HG03135 (cell line): Measurements from ENCODE around the gene ANKFY1.
"Not testable (repeated sequence)": the region's sequence is repeated elsewhere in the genome, so short reads cannot be mapped to it uniquely, and the experiment has no call there.

Experiments
- ATAC-seq: cut with Tn5 transposase; IDR thresholded peaks from one replicate; pipeline ENCODE4 v1.9.1; 2021; ENCODE audit warnings: mild to moderate bottlenecking, moderate library complexity; ENCODE audit not compliant: unreplicated experiment

The ANKFY1 gene

DNA sequence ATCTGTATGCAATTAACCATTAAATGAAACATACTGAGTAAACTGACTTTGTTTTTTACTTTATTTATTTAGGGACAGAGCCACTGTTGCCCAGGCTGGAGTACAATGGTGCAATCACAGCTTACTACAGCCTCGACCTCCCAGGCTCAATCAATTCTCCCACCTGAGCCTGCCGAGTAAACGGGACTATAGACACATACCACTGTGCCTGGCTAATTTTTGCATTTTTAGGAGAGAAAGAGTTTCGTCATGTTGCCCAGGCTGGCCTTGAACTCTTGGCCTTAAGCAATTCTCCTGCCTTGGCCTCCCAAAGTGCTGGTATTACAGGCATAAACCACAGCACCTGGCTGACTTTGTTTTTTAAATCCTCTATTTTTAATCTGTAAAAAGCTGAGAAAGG lies 42.6 kb downstream of the ANKFY1 start:
- no peak for ATAC-seq

DNA sequence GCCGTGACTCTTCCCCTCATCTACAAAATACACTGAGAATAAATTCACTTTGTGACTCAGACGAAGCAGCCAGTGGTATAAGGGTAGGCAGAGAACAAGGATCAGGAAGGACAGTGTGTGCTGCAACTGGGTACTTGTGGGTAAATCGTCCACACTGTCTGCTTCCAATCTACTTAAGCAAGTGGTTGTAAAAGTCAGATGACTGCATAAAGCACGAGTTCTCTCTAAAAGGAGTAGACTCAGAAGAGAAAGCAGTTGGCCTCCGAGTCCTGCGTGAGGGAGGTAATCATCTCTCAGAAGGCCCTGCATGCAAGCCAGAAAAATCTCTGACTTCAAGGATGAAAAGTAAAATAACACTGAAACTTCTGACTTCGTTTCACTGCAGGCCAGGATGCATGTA lies 43.1 kb downstream of the ANKFY1 start:
- no peak for ATAC-seq

DNA sequence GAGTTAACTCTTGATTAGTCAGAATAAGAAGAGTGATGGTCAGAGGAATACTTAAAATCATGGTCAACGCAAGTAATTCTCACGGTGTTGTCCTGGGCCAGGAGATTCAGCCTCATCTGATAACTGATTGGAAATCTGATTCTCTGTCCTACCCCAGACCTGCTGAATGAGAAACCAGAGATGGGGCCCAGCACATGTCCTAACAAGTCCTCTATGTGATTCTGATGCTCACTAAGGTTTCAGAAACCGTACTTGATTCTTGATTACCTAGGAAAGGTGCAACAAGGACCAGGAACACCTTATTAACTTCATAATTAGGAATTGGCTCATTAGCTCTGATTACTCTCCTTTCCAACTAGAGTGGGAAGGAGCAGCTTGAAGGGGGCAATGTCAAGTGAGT lies 44.5 kb downstream of the ANKFY1 start:
- ATAC-seq: no peak

DNA sequence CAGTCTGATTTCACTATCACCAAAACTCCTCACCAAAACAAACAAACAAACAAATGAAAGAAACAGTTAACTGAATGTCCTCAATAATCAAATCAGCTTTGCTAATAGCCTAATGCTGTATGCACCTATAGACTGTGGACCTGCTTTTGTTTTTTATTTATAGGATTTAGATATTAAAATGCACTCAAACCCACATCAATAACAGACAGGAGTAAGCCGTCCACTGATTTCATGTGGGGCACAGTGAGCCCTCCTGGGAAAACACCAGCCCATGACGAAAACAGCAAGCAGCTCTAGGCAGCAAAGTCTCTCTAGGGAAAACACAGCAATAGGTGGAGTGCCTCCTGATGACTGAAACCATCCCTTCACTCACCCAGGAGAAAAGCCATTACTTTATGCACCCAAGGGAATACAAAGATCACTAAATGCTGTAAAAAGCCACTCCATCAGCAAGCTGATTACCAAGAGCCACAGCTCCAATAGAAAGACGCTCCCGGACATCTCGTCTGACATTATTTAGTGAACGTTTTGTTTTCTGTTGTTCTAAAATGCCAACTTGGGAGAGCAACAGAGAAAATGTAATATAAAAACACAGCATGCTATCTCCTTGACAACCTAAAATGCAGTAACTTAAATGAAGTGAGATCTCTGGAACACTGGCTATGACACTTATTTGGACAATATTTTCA lies 47.8 kb downstream of the ANKFY1 start:
- ATAC-seq: no peak

DNA sequence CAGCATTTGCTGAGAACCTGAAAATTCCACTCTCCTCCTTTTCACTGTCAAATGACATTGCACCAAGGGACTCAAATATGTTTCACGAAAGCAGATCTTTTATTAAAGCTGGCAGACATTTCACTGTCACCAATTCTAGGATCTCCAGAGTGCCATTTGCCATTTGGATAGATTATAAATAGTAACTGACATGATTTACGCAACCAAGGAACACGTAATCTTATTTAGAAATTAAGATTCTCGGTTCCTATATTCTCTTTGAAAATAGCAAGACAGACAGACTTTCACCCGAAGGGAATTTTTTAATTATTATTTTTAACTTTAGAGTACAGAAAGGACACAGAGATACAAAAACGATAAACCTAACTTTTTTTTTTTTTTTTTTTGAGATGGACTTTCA lies 49.6 kb downstream of the ANKFY1 start:
- no peak for ATAC-seq

DNA sequence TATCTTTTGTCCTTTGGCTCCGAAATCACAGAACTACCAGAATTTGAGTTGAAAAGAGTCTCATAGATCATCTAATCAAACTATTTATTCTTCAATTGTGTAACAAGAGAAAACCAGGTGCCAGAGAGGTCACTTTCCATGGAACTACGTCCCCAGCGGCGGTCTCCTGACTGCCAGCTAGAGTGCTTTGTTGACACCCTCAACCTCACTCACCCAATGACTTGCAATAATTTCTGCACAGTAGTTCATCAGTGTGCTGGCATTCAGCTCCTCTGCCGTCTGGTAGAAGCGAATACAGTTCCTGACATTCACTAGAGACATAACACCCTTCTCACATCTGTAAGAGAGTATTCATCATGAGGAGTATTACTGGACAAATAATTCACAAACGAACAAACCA lies 54.2 kb downstream of the ANKFY1 start:
- no peak for ATAC-seq

DNA sequence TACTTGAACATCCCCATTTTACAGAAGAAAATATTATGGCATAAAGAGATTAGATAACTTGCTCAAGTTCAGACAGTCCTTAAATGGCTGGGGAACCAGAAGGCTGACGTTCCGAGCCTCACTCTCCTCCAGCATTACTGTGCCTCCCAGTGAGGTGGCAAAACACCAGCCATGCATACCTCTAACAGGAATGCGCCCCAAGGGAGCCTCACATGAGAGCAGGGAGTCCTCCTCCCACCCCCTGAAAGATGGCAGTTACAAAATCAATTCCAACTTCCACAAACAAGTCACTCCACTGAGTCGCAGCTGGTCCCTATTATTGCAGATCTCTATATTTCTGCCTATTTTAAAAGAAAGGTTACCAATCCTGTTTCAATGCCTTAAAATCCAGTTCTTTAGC lies 55.5 kb downstream of the ANKFY1 start:
- no peak for ATAC-seq

- ATAC-seq: no peak
Measured at GRCh38 chr17:4206962-4207361, 56.8 kb downstream of the ANKFY1 start.

DNA sequence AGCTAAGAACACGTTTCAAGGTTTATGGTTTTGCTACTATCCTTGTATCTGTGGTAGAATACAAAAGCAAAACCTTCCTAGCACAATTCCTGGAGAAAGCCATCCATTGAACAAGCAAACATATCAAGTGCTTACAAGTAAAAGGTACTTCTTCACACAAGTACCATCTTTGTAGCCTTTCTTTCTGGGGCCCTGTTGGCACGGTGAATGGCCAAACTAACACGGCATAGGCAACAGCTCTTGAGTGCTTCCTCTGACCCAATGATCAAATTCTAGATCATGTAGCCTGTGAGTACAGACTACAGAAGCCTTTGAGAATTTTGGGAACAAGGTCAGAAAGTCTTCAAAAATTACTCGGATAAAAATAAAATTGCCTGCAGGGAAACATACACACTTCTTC lies 57.9 kb downstream of the ANKFY1 start:
- no peak for ATAC-seq

DNA sequence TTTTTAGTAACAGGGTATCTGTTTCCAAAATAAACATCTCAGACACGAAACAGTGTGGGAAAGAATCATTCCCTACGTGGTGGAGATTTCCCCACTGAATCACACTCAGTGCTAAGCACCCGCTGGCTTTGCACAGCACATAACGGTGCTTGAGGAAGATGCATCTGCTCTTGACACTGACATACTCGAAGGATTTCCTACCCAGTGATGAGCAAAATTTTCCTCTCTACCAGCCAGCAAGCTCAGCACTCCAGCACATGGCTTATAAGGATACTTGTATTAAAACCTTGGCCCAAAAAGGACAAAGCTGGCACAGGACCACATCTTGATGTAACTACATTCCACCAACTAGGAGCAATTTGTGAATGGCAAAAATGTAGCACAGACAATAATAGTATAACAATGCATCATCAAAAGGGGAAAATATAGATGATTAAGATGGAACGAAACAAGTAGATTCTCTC lies 59.0 kb downstream of the ANKFY1 start:
- ATAC-seq: no peak

DNA sequence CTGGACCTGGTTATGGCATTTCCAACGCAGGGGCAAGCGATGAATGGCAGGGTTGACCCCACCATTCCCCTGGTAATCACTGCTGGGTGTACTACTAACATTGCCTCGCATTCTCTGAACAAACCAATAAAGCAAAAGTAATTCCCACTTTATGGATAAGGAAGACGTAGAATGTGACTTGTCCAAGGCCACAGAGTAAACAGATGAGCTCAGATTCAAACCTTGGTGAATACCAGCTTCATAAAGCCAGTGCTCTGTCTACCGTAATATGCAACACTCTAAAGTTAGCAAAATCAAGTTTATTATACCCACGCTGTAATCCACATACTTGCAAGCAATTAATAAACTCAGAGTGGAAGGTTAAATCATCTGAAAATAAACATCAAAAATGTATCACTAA lies 59.6 kb downstream of the ANKFY1 start:
- no peak for ATAC-seq

DNA sequence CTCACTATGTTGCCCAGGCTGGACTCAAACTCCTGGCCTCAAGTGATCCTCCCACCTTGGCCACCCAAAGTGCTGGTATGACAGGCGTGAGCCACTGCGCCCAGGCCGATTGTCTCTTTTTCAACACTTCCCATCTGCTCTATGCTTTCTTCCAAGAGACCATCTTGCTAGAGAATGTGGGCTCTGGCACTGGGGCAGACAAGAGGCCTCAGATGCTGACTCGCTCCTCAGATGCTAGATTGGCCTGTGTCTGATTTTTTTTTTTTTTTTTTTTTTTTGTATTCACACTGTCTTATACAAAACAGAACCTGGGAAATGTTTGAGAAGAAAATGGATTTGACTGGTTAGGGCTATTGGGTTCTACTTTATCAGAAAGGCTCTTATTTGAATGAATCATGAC lies 62.6 kb downstream of the ANKFY1 start:
- no peak for ATAC-seq

GRCh38 chr17:4199818-4200402 lies 63.9 kb downstream of the ANKFY1 start:
- ATAC-seq: no peak

GRCh38 chr17:4198995-4199394 lies 64.8 kb downstream of the ANKFY1 start:
- ATAC-seq: no peak

GRCh38 chr17:4195306-4195705 lies 68.5 kb downstream of the ANKFY1 start:
- no peak for ATAC-seq

GRCh38 chr17:4194796-4195195 lies 69.0 kb downstream of the ANKFY1 start:
- no peak for ATAC-seq

GRCh38 chr17:4190791-4191190 lies 73.0 kb downstream of the ANKFY1 start:
- not testable (repeated sequence) for ATAC-seq

DNA sequence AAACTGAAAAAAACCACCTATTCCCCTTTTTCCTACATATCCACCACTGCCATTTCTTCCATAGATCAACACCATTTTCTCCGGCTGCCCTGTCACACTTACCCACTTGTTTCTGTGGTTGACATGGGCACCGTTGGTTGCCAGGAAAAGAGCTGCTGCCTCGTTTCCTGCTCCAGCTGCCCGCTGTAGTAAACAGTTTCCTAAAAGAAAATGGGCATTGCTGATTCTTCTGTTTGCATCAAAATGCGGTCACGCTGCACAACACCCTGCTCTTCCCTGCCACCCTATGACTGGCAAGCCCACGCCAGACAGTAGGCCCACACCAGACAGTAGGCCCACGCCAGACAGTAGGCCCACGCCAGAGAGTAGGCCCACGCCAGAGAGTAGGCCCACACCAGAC lies 74.5 kb downstream of the ANKFY1 start:
- ATAC-seq: no peak

GRCh38 chr17:4188076-4188475 lies 75.7 kb downstream of the ANKFY1 start:
- no peak for ATAC-seq

DNA sequence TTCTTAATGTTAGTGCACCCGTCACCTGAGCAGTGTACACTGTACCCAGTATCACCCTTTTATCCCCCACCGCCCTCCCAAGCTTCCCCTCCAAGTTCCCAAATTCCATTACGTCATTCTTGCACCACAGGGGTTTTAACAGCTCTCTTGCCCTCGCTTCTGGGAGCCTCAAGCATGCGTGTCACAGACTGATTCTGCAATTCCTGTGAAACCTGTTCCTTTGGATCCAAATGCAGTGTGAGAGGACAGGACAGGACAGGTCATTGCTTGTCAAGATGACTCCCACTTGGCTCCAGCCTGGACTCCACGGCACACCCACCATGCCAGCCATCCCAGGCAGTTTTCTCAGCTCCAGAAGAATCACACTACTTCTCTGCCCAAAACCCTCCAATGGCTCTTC lies 76.7 kb downstream of the ANKFY1 start:
- ATAC-seq: no peak

GRCh38 chr17:4186357-4186881 lies 77.4 kb downstream of the ANKFY1 start:
- no peak for ATAC-seq

GRCh38 chr17:4185656-4186055 lies 78.1 kb downstream of the ANKFY1 start:
- no peak for ATAC-seq

GRCh38 chr17:4184811-4185210 lies 79.0 kb downstream of the ANKFY1 start:
- ATAC-seq: no peak
